Upper lobe of right lung (tissue), 1 donor: Measurements from ENCODE around the gene FSHR. TPM values are rescaled to one million over a fixed set of nuclear protein-coding genes. Genes with fewer than 3 reads are reported as not detected.

Experiments used
- ATAC-seq: fragments of 200-7000 bp; cut with Tn5 transposase; one replicate; pipeline ENCODE4 v1.9.1; 2020; ENCODE audit warnings: mild to moderate bottlenecking, moderate library complexity
- DNase-seq: peaks from one replicate; pipeline ENCODE4 v3.0.0-alpha.2; 2020
- H3K27ac ChIP-seq: fragments of 200-600 bp; one replicate; pipeline ENCODE4 v1.8.0; 2022
- H3K27me3 ChIP-seq: fragments of 200-600 bp; one replicate; pipeline ENCODE4 v1.8.0; 2022; ENCODE audit warnings: mild to moderate bottlenecking
- H3K36me3 ChIP-seq: fragments of 200-600 bp; one replicate; pipeline ENCODE4 v1.8.0; 2022
- H3K4me1 ChIP-seq: fragments of 200-600 bp; one replicate; pipeline ENCODE4 v1.8.0; 2022
- H3K4me3 ChIP-seq: fragments of 200-600 bp; one replicate; pipeline ENCODE4 v1.8.0; 2022; ENCODE audit warnings: mild to moderate bottlenecking
- H3K9me3 ChIP-seq: fragments of 200-600 bp; one replicate; pipeline ENCODE4 v1.8.0; 2022
- intact Hi-C: fragments of 100-400 bp; cut with DNase I; formaldehyde crosslinking; loops from one replicate; pipeline ENCODE4 v1.11.0; 2022
- total RNA-seq: library from RNA; stranded (reverse); fragmentation: NEBNext Ultra II Directional; extraction: Animal tissue kit (Norgen Biotek cat#: 25700); gene quantifications from one replicate; pipeline ENCODE4 v1.2.1, GENCODE V29; 2021
- TF ChIP-seq, protein P1 (sequence below): fragments of 200-600 bp; IDR thresholded peaks from one replicate; pipeline ENCODE4 v1.8.0; 2022; ENCODE audit warnings: antibody characterized with exemption
- donor health status: DM: no; HTN: yes; CAD: no; lungs with severe emphysema.

The FSHR gene
- total RNA-seq, 1 donor from 2014 or later: not detected

DNA sequence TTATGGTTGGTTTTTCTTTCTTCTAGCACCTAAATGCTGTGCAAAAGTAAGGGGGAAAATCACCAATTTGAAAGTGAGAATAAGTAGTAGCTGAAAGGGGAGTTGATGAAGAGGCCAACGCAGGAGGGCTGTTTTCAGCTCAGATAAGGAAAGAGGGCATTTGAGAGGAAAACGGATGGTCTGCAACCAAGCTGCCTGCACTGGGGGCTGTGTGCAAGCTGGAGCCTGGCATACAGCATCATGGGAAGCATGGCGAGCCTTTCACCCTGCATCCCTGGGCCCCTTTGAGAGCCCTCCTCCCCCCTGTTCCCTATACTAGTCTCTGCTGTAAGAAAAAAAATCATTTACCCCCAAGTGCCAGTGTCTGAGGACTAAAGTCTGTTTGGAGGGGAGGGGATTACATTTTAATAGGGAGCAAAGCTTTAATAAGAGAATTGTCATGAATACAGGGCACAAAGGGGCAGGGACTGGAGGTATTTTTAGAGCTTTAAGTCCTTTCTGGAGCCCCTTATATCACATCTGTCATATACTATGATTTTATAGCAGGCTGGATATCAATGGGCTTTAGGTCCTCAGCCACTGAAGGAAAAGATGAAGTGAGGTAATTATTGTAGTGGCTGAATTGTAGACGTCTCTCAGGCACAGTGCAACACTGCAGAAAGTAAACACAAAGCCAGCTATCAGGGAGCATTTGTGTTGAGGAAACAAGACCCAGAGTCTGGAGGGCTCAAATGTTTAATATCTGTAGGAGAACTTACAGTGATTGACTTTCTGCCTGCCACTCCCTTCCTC lies 120.7 kb downstream of the FSHR start:
- no peak for ATAC-seq
- Histone ChIP-seq H3K36me3 (no peaks in the 10 kb centered on the region), H3K4me3 (no peak overlapping the region), H3K27ac (no peak overlapping the region), H3K9me3 (no peaks in the 10 kb centered on the region), H3K4me1 (no peaks in the 10 kb centered on the region), H3K27me3 (no peaks in the 10 kb centered on the region)
- no peak for DNase-seq
- intact Hi-C loops: no loop called here
- TF ChIP-seq, protein P1, sequence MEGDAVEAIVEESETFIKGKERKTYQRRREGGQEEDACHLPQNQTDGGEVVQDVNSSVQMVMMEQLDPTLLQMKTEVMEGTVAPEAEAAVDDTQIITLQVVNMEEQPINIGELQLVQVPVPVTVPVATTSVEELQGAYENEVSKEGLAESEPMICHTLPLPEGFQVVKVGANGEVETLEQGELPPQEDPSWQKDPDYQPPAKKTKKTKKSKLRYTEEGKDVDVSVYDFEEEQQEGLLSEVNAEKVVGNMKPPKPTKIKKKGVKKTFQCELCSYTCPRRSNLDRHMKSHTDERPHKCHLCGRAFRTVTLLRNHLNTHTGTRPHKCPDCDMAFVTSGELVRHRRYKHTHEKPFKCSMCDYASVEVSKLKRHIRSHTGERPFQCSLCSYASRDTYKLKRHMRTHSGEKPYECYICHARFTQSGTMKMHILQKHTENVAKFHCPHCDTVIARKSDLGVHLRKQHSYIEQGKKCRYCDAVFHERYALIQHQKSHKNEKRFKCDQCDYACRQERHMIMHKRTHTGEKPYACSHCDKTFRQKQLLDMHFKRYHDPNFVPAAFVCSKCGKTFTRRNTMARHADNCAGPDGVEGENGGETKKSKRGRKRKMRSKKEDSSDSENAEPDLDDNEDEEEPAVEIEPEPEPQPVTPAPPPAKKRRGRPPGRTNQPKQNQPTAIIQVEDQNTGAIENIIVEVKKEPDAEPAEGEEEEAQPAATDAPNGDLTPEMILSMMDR: no peak

DNA sequence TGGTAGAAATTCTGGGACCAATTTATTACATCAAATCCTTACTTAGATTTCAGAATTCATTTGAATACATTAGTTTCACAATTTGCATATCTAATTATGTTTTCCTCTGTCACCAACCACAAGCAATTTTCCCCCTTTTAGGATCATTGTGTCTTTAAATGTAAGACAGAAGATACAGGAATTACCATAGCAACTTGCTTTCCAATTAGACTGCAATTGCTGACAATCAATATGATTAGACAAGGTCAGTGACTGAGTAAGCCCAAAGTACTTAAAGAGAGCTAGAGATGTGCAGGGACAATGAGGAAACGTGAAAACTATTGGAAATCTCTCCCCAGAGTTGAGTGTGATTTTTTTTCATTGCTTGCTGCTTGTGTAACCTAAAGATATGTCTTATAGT lies 121.4 kb downstream of the FSHR start:
- ATAC-seq: no peak
- Histone ChIP-seq H3K4me1 (no peaks in the 10 kb centered on the region), H3K9me3 (no peaks in the 10 kb centered on the region), H3K27ac (no peak overlapping the region), H3K36me3 (no peaks in the 10 kb centered on the region), H3K27me3 (no peaks in the 10 kb centered on the region), H3K4me3 (no peak overlapping the region)
- DNase-seq: no peak
- intact Hi-C loops: no loop called here
- TF ChIP-seq, protein P1: no peak

DNA sequence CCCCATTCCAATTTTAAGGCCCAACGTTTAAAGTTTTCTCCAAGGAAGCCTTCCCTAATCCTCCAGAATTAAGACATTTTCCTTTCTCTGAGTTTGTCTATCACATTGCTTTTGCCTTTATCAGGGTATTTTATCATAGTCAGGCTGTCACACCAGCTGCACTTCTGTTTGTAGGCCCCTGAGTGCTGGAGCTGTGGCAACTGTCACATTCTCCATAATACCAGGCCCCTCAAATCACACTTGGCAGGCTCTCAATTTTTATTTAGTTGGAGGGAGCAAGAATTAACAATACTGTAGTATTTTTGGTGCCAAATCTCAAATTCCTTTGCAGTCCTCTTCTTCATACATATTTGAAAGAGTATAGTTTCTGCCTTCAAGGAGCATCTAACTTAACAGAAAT lies 122.2 kb downstream of the FSHR start:
- TF ChIP-seq, protein P1: no peak
- H3K4me1 ChIP-seq: no peaks in the 10 kb centered on the region
- DNase-seq (no peak), ATAC-seq (no peak)
- intact Hi-C loops: no loop called here
- H3K27me3 ChIP-seq: no peaks in the 10 kb centered on the region
- no peak overlapping the region for H3K27ac ChIP-seq
- H3K36me3 ChIP-seq: no peaks in the 10 kb centered on the region
- H3K4me3 ChIP-seq: no peak overlapping the region
- H3K9me3 ChIP-seq: no peaks in the 10 kb centered on the region

DNA sequence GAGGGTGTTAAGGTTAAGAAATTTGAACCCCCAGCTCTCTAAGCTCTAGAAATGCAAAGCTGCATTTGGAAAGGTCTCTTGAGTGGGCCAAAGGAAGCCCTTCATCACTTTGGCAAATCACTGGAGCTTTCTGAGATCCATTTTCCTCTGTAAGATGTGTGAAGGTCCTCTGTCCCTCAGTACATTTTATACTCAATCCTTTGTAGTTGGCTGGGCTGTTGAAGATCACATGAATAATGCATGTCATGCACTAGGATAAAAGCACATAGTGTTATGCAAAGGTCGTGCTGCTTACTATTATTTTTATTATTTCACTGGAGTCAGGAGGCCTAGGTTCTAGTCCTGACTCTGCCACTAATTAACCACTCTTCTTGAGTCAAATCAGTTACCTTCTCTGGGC lies 124.9 kb downstream of the FSHR start:
- Histone ChIP-seq H3K9me3 (no peaks in the 10 kb centered on the region), H3K27ac (no peak overlapping the region), H3K4me3 (no peak overlapping the region), H3K27me3 (no peaks in the 10 kb centered on the region), H3K36me3 (no peaks in the 10 kb centered on the region), H3K4me1 (no peaks in the 10 kb centered on the region)
- TF ChIP-seq, protein P1: no peak
- ATAC-seq (no peak), DNase-seq (no peak)
- intact Hi-C loops: no loop called here

DNA sequence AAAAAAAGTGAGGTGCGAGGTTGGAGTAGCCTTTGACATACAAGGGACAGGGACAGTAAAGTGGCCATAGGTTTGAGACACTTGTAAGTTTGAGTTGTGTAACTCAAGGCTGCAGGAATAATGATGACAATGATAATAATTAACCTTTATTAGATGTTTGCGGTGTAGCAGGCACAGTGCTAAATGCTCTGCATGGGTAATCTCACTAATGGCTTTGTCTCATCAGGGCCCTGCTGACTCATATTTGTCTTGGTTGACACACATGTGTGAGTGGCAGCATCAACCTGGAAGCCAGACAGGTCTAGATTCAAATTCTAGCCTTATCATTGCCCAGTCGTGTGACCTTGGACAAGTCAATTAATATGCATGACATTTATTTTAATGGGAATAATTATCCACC lies 126.2 kb downstream of the FSHR start:
- DNase-seq: no peak
- TF ChIP-seq, protein P1: no peak
- intact Hi-C loops: no loop called here

DNA sequence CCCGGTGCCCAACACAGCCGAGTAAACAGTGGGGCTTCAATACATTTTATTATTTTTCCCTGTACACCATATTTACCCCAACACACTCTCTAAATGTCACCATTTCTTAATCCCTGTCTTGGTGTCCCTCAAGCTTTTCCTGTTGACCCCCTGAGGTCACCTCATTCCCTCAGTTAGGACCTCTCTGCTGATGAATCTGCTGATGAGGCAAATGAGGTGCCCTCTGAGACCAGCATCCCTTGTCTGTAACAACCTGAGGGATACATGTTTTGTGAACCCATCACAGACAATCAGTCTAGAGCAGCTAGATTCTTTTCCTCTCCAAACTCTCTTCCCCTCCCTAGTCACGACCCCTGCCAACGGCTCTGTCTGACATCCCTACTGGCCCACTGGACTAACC lies 127.6 kb downstream of the FSHR start:
- no peak overlapping the region for H3K4me3 ChIP-seq
- no peaks in the 10 kb centered on the region for H3K4me1 ChIP-seq
- H3K9me3 ChIP-seq: no peaks in the 10 kb centered on the region
- H3K27ac ChIP-seq: no peak overlapping the region
- no peak for DNase-seq
- H3K36me3 ChIP-seq: no peaks in the 10 kb centered on the region
- no peak for ATAC-seq
- TF ChIP-seq, protein P1: no peak
- intact Hi-C loops: no loop called here
- no peaks in the 10 kb centered on the region for H3K27me3 ChIP-seq

More for the DNA sequence above, 126.2 kb downstream of the FSHR start:
- Histone ChIP-seq H3K4me1 (no peaks in the 10 kb centered on the region), H3K27ac (no peak overlapping the region), H3K4me3 (no peak overlapping the region), H3K36me3 (no peaks in the 10 kb centered on the region), H3K27me3 (no peaks in the 10 kb centered on the region), H3K9me3 (no peaks in the 10 kb centered on the region)
- ATAC-seq: no peak
